ENCODE data around the gene CLDN7. TPM values are rescaled to one million over a fixed set of nuclear protein-coding genes. Genes with fewer than 3 reads are reported as not detected.

Gene CLDN7
- total RNA-seq, 1 donor from 2014 or later = 10.5 TPM

DNA sequence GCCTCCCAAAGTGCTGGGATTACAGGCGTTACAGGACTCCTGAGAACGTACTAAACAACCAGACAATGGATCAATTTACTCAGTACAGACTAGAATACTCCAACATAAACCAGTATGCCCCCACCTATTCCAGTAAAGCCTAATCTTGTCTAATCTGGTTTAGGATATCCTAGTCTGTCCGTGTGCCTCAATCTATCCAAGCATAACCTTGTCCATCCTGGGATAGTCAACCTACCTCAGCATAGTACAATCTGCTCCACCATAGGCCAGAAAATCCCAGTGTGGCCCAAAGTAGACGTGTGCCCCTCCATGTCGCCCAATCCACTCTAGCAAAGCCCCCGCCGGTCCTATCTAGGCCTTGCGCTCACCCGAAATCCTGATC lies 28.6 kb downstream of the CLDN7 start:
- Histone ChIP-seq H3K9me3 (ENCODE audit: insufficient read depth, low read depth, low read length) (no peaks in the 10 kb centered on the region), H3K9ac (ENCODE audit: low read length) (peak overlapping the region; percentile 92), H4K20me1 (ENCODE audit: insufficient read depth, low read length) (peaks cover 62% of the 10 kb centered on the region), H3K36me3 (ENCODE audit: insufficient read depth, low read length) (peaks cover 20% of the 10 kb centered on the region), H3K4me1 (ENCODE audit: insufficient read depth, low read length) (peaks cover 33% of the 10 kb centered on the region), H3K27me3 (ENCODE audit: insufficient read depth, low read length) (no peaks in the 10 kb centered on the region), H3K27ac (ENCODE audit: low read depth, low read length) (peak overlapping the region; percentile 76), H3K4me2 (ENCODE audit: low read length) (peak overlapping the region; percentile 91), H3K79me2 (ENCODE audit: insufficient read depth, low read length) (peaks cover 92% of the 10 kb centered on the region), H3K4me3 (ENCODE audit: insufficient read depth, low read depth, low read length) (peak overlapping the region; percentile 79), H2AFZ (ENCODE audit: low read depth, low read length) (no peak overlapping the region)
- DNase-seq (ENCODE audit: low read depth) (peak; percentile 35), FAIRE-seq (no peak)
- Mint-ChIP-seq H3K36me3 (ENCODE audit: low read depth, unreplicated experiment) (peaks cover 23% of the 10 kb centered on the region), H3K27me3 (ENCODE audit: low read depth, unreplicated experiment) (no peaks in the 10 kb centered on the region), H3K4me3 (ENCODE audit: unreplicated experiment) (peak overlapping the region; percentile 95), H3K9me3 (ENCODE audit: unreplicated experiment) (peaks cover 1% of the 10 kb centered on the region), H3K4me1 (ENCODE audit: low read depth, unreplicated experiment) (peaks cover 38% of the 10 kb centered on the region), H3K27ac (ENCODE audit: unreplicated experiment) (peak overlapping the region; percentile 96)
- no peak for TF ChIP-seq EZH2 (IDR thresholded peaks at IDR 0.05; ENCODE audit: insufficient read depth, low read length)
- TF ChIP-seq, protein P1, sequence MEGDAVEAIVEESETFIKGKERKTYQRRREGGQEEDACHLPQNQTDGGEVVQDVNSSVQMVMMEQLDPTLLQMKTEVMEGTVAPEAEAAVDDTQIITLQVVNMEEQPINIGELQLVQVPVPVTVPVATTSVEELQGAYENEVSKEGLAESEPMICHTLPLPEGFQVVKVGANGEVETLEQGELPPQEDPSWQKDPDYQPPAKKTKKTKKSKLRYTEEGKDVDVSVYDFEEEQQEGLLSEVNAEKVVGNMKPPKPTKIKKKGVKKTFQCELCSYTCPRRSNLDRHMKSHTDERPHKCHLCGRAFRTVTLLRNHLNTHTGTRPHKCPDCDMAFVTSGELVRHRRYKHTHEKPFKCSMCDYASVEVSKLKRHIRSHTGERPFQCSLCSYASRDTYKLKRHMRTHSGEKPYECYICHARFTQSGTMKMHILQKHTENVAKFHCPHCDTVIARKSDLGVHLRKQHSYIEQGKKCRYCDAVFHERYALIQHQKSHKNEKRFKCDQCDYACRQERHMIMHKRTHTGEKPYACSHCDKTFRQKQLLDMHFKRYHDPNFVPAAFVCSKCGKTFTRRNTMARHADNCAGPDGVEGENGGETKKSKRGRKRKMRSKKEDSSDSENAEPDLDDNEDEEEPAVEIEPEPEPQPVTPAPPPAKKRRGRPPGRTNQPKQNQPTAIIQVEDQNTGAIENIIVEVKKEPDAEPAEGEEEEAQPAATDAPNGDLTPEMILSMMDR (IDR thresholded peaks at IDR 0.05; ENCODE audit: insufficient read depth, low read depth, low read length) = no peak

DNA sequence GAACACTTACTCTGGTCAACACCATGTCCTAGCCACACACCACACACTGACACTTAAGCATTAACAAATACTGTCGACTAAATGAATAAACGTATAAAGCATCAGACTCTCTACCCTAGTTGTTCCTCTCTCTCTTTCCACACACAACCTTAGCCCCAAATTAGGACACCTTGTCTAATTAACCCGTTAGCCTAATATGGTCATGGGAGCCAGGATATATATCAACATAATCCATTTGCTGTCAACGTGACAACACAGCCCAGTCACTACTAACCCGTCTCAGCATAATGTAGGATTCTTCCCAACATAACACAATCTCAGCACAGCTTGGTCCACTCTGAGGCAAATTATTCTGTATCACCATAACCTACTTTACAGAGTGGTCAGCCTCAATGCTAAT lies 30.2 kb downstream of the CLDN7 start:
- H3K9me3 Mint-ChIP-seq (ENCODE audit: unreplicated experiment) = peaks cover 1% of the 10 kb centered on the region
- H3K4me3 Mint-ChIP-seq (ENCODE audit: unreplicated experiment) = peak overlapping the region; percentile 60
- H3K4me2 ChIP-seq (ENCODE audit: low read length) = peak overlapping the region; percentile 91
- DNase-seq (ENCODE audit: low read depth) = no peak
- no peak overlapping the region for H2AFZ ChIP-seq (ENCODE audit: low read depth, low read length)
- H3K4me1 ChIP-seq (ENCODE audit: insufficient read depth, low read length) = peaks cover 28% of the 10 kb centered on the region
- peaks cover 22% of the 10 kb centered on the region for H3K36me3 ChIP-seq (ENCODE audit: insufficient read depth, low read length)
- no peak overlapping the region for H3K27ac ChIP-seq (ENCODE audit: low read depth, low read length)
- TF ChIP-seq, protein P1 (IDR thresholded peaks at IDR 0.05; ENCODE audit: insufficient read depth, low read depth, low read length) = no peak
- no peak for TF ChIP-seq EZH2 (IDR thresholded peaks at IDR 0.05; ENCODE audit: insufficient read depth, low read length)
- peaks cover 41% of the 10 kb centered on the region for H3K4me1 Mint-ChIP-seq (ENCODE audit: low read depth, unreplicated experiment)
- H3K4me3 ChIP-seq (ENCODE audit: insufficient read depth, low read depth, low read length) = peak overlapping the region; percentile 27
- H4K20me1 ChIP-seq (ENCODE audit: insufficient read depth, low read length) = peaks cover 72% of the 10 kb centered on the region
- H3K27ac Mint-ChIP-seq (ENCODE audit: unreplicated experiment) = peak overlapping the region; percentile 56
- no peak overlapping the region for H3K9ac ChIP-seq (ENCODE audit: low read length)
- peaks cover 30% of the 10 kb centered on the region for H3K36me3 Mint-ChIP-seq (ENCODE audit: low read depth, unreplicated experiment)
- peaks cover 85% of the 10 kb centered on the region for H3K79me2 ChIP-seq (ENCODE audit: insufficient read depth, low read length)
- H3K27me3 ChIP-seq (ENCODE audit: insufficient read depth, low read length) = no peaks in the 10 kb centered on the region
- no peaks in the 10 kb centered on the region for H3K9me3 ChIP-seq (ENCODE audit: insufficient read depth, low read depth, low read length)
- no peaks in the 10 kb centered on the region for H3K27me3 Mint-ChIP-seq (ENCODE audit: low read depth, unreplicated experiment)
- FAIRE-seq = peak; percentile 17

DNA sequence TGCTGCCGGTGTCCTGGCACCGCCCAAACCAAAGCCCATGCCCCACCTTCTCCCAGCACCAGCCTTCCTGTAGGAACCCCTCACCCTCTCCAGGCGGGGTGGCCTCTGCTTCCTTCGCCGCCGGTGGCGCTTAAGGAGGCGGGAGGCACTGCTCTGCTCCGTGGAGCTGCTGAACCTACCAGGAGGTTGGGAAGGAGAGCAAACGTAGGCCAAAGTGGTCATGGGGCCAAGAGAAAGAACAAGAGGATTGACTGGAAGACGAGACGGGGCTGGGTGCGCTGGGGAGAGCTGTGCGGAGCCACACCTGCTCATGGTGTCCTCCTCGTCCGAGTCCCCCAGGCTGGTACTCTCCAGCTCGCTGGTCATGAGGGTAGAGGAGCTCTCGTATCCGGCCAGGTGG lies 32.8 kb downstream of the CLDN7 start:
- Histone ChIP-seq H3K4me1 (ENCODE audit: insufficient read depth, low read length) (peaks cover 7% of the 10 kb centered on the region), H3K9me3 (ENCODE audit: insufficient read depth, low read depth, low read length) (no peaks in the 10 kb centered on the region), H3K79me2 (ENCODE audit: insufficient read depth, low read length) (peaks cover 60% of the 10 kb centered on the region), H4K20me1 (ENCODE audit: insufficient read depth, low read length) (peaks cover 60% of the 10 kb centered on the region), H3K4me3 (ENCODE audit: insufficient read depth, low read depth, low read length) (no peak overlapping the region), H3K27ac (ENCODE audit: low read depth, low read length) (no peak overlapping the region), H2AFZ (ENCODE audit: low read depth, low read length) (no peak overlapping the region), H3K4me2 (ENCODE audit: low read length) (no peak overlapping the region), H3K36me3 (ENCODE audit: insufficient read depth, low read length) (peaks cover 3% of the 10 kb centered on the region), H3K9ac (ENCODE audit: low read length) (no peak overlapping the region), H3K27me3 (ENCODE audit: insufficient read depth, low read length) (no peaks in the 10 kb centered on the region)
- TF ChIP-seq EZH2 (IDR thresholded peaks at IDR 0.05; ENCODE audit: insufficient read depth, low read length) = no peak
- TF ChIP-seq, protein P1 (IDR thresholded peaks at IDR 0.05; ENCODE audit: insufficient read depth, low read depth, low read length) = no peak
- peaks cover 1% of the 10 kb centered on the region for H3K9me3 Mint-ChIP-seq (ENCODE audit: unreplicated experiment)
- FAIRE-seq (no peak), DNase-seq (ENCODE audit: low read depth) (no peak)
- H3K36me3 Mint-ChIP-seq (ENCODE audit: low read depth, unreplicated experiment) = peaks cover 19% of the 10 kb centered on the region
- H3K4me3 Mint-ChIP-seq (ENCODE audit: unreplicated experiment) = no peak overlapping the region
- H3K4me1 Mint-ChIP-seq (ENCODE audit: low read depth, unreplicated experiment) = peaks cover 17% of the 10 kb centered on the region
- H3K27ac Mint-ChIP-seq (ENCODE audit: unreplicated experiment) = no peak overlapping the region
- H3K27me3 Mint-ChIP-seq (ENCODE audit: low read depth, unreplicated experiment) = no peaks in the 10 kb centered on the region
